HEK293T (cell line): ENCODE results near the gene SCN4B.

Experiments used
- BHLHE40 ChIP-seq: fragments of 450-650 bp; IDR thresholded peaks from 2 replicates; pipeline ENCODE4 v1.6.1; 2016; ENCODE audit warnings: mild to moderate bottlenecking, moderate library complexity, borderline replicate concordance
- FOXA1 ChIP-seq: fragments of 450-650 bp; IDR thresholded peaks from 2 replicates; pipeline ENCODE4 v1.6.1; 2016; ENCODE audit warnings: mild to moderate bottlenecking
- FOXM1 ChIP-seq: fragments of 450-650 bp; IDR thresholded peaks from 2 replicates; pipeline ENCODE4 v1.6.1; 2017; ENCODE audit warnings: mild to moderate bottlenecking, borderline replicate concordance
- HDGF ChIP-seq: fragments of 450-650 bp; IDR thresholded peaks from 2 replicates; pipeline ENCODE4 v1.6.1; 2017; ENCODE audit warnings: antibody characterized with exemption, borderline replicate concordance
- SP1 ChIP-seq: fragments of 450-650 bp; IDR thresholded peaks from 2 replicates; pipeline ENCODE4 v1.6.1; 2017
- SUZ12 ChIP-seq: fragments of 450-650 bp; IDR thresholded peaks from 2 replicates; pipeline ENCODE4 v1.6.1; 2016; ENCODE audit warnings: mild to moderate bottlenecking

GRCh38 chr11:118092907-118093571 lies 59.6 kb downstream of the SCN4B start:
- TF ChIP-seq FOXA1 = no peak
- TF ChIP-seq HDGF = no peak
- TF ChIP-seq FOXM1 = no peak
- no peak for TF ChIP-seq SUZ12
- TF ChIP-seq BHLHE40 = no peak
- no peak for TF ChIP-seq SP1
